Measurements from ENCODE around the gene DOCK2.

DNA sequence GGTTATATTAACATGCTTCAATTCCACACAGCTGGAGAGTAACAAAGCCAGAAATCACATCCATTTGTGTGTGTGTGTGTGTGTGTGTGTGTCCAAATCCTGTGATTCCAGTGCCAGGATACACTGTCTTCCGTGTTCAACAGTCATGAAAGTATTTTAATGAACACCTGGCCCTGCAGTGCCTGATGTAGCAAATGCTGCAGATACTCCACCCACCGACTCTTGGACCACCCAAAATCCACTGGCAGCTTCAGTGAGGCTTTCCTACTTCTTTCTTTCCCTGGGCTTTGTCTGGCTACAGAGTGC, 356.4 kb downstream of the DOCK2 start:
- TF ChIP-seq, protein P1, sequence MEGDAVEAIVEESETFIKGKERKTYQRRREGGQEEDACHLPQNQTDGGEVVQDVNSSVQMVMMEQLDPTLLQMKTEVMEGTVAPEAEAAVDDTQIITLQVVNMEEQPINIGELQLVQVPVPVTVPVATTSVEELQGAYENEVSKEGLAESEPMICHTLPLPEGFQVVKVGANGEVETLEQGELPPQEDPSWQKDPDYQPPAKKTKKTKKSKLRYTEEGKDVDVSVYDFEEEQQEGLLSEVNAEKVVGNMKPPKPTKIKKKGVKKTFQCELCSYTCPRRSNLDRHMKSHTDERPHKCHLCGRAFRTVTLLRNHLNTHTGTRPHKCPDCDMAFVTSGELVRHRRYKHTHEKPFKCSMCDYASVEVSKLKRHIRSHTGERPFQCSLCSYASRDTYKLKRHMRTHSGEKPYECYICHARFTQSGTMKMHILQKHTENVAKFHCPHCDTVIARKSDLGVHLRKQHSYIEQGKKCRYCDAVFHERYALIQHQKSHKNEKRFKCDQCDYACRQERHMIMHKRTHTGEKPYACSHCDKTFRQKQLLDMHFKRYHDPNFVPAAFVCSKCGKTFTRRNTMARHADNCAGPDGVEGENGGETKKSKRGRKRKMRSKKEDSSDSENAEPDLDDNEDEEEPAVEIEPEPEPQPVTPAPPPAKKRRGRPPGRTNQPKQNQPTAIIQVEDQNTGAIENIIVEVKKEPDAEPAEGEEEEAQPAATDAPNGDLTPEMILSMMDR (IDR thresholded peaks at IDR 0.05), result no peak
- TF ChIP-seq SIN3A (IDR thresholded peaks at IDR 0.05; ENCODE audit: borderline replicate concordance, insufficient read depth, low read depth, low read length), result no peak
- TF ChIP-seq POLR2AphosphoS5 (IDR thresholded peaks at IDR 0.05; ENCODE audit: low read depth, low read length), result no peak
